ENCODE results near the gene GRHL1.
"Not testable (repeated sequence)": the region's sequence is repeated elsewhere in the genome, so short reads cannot be mapped to it uniquely, and the experiment has no call there.

GRHL1 gene

GRCh38 chr2:9919512-9919911 is 32.0 kb upstream of the GRHL1 start:
- Histone ChIP-seq H3K27ac (ENCODE audit: low read depth, low read length) (no peak overlapping the region), H4K20me1 (ENCODE audit: low read depth, low read length) (no peaks in the 10 kb centered on the region), H3F3A (ENCODE audit: insufficient read depth) (no peaks in the 10 kb centered on the region), H2AFZ (ENCODE audit: low read depth, low read length, severe bottlenecking) (no peak overlapping the region), H3K9me2 (replicated peaks; ENCODE audit: insufficient read depth, low read length) (no peaks in the 10 kb centered on the region), H3K27me3 (ENCODE audit: low read length) (no peaks in the 10 kb centered on the region), H3K9me3 (ENCODE audit: insufficient read depth, low read length) (no peaks in the 10 kb centered on the region), H3K4me3 (ENCODE audit: insufficient read depth, low read length, poor library complexity, severe bottlenecking) (no peak overlapping the region), H3K4me2 (ENCODE audit: low read depth, low read length, poor library complexity, severe bottlenecking) (no peak overlapping the region), H3K9ac (ENCODE audit: low read length) (no peak overlapping the region), H3K36me3 (ENCODE audit: low read length) (peaks cover 22% of the 10 kb centered on the region; the same call in 1 of the 2 replicates), H3K79me2 (ENCODE audit: insufficient read depth, low read length) (no peaks in the 10 kb centered on the region)
- TF ChIP-seq EZH2phosphoT487 (conservative IDR thresholded peaks at IDR 0.05; ENCODE audit: low read length) (no peak), CTCF (IDR thresholded peaks at IDR 0.05; ENCODE audit: insufficient read depth, low read length, poor library complexity, severe bottlenecking) (no peak)

- not testable (repeated sequence) for H2AFZ ChIP-seq (ENCODE audit: low read depth, low read length, severe bottlenecking); H3K4me3 ChIP-seq (ENCODE audit: insufficient read depth, low read length, poor library complexity, severe bottlenecking); H3K9me3 ChIP-seq (ENCODE audit: insufficient read depth, low read length); H3K27me3 ChIP-seq (ENCODE audit: low read length); H3K4me2 ChIP-seq (ENCODE audit: low read depth, low read length, poor library complexity, severe bottlenecking); H3K27ac ChIP-seq (ENCODE audit: low read depth, low read length); H4K20me1 ChIP-seq (ENCODE audit: low read depth, low read length); H3K79me2 ChIP-seq (ENCODE audit: insufficient read depth, low read length); H3K9me2 ChIP-seq (replicated peaks; ENCODE audit: insufficient read depth, low read length); H3K9ac ChIP-seq (ENCODE audit: low read length); H3K36me3 ChIP-seq (ENCODE audit: low read length); H3F3A ChIP-seq (ENCODE audit: insufficient read depth)
These were observed 24.5 kb upstream of the GRHL1 start for GRCh38 chr2:9927020-9927419.

GRCh38 chr2:9937258-9937657 is 14.2 kb upstream of the GRHL1 start:
- H3K9me2 ChIP-seq (replicated peaks; ENCODE audit: insufficient read depth, low read length), result no peaks in the 10 kb centered on the region
- H4K20me1 ChIP-seq (ENCODE audit: low read depth, low read length), result no peaks in the 10 kb centered on the region
- H3K27ac ChIP-seq (ENCODE audit: low read depth, low read length), result no peak overlapping the region
- H3K9me3 ChIP-seq (ENCODE audit: insufficient read depth, low read length), result no peaks in the 10 kb centered on the region
- H3K4me3 ChIP-seq (ENCODE audit: insufficient read depth, low read length, poor library complexity, severe bottlenecking), result no peak overlapping the region
- H3K27me3 ChIP-seq (ENCODE audit: low read length), result no peaks in the 10 kb centered on the region
- H3K9ac ChIP-seq (ENCODE audit: low read length), result no peak overlapping the region
- no peak overlapping the region for H3K4me2 ChIP-seq (ENCODE audit: low read depth, low read length, poor library complexity, severe bottlenecking)
- H3F3A ChIP-seq (ENCODE audit: insufficient read depth), result peaks cover 2% of the 10 kb centered on the region; the same call in 1 of the 2 replicates
- TF ChIP-seq CTCF (IDR thresholded peaks at IDR 0.05; ENCODE audit: insufficient read depth, low read length, poor library complexity, severe bottlenecking) (no peak), EZH2phosphoT487 (conservative IDR thresholded peaks at IDR 0.05; ENCODE audit: low read length) (no peak)
- H3K79me2 ChIP-seq (ENCODE audit: insufficient read depth, low read length), result no peaks in the 10 kb centered on the region
- peaks cover 7% of the 10 kb centered on the region; the same call in 1 of the 2 replicates for H3K36me3 ChIP-seq (ENCODE audit: low read length)
- H2AFZ ChIP-seq (ENCODE audit: low read depth, low read length, severe bottlenecking), result no peak overlapping the region

GRCh38 chr2:9937968-9938367 is 13.5 kb upstream of the GRHL1 start:
- Histone ChIP-seq H3K9me2 (replicated peaks; ENCODE audit: insufficient read depth, low read length) (no peaks in the 10 kb centered on the region), H3K36me3 (ENCODE audit: low read length) (peaks cover 7% of the 10 kb centered on the region; the same call in 1 of the 2 replicates), H3K9ac (ENCODE audit: low read length) (no peak overlapping the region), H3F3A (ENCODE audit: insufficient read depth) (peaks cover 2% of the 10 kb centered on the region; the same call in 1 of the 2 replicates), H3K4me2 (ENCODE audit: low read depth, low read length, poor library complexity, severe bottlenecking) (no peak overlapping the region), H3K27ac (ENCODE audit: low read depth, low read length) (no peak overlapping the region), H3K9me3 (ENCODE audit: insufficient read depth, low read length) (no peaks in the 10 kb centered on the region), H3K79me2 (ENCODE audit: insufficient read depth, low read length) (no peaks in the 10 kb centered on the region), H3K4me3 (ENCODE audit: insufficient read depth, low read length, poor library complexity, severe bottlenecking) (no peak overlapping the region), H3K27me3 (ENCODE audit: low read length) (no peaks in the 10 kb centered on the region), H2AFZ (ENCODE audit: low read depth, low read length, severe bottlenecking) (no peak overlapping the region), H4K20me1 (ENCODE audit: low read depth, low read length) (no peaks in the 10 kb centered on the region)
- TF ChIP-seq EZH2phosphoT487 (conservative IDR thresholded peaks at IDR 0.05; ENCODE audit: low read length), result no peak
- no peak for TF ChIP-seq CTCF (IDR thresholded peaks at IDR 0.05; ENCODE audit: insufficient read depth, low read length, poor library complexity, severe bottlenecking)

Measured in SU-DHL-6 (cell line).